NCI-H1694 treated with DMSO at 0.1 percent for 48 hours (cell line): ENCODE data around the gene RAP2B.

ENCODE experiments used
- DNase-seq: peaks from one replicate; lab custom pipeline; 2025; lab: John Stamatoyannopoulos, UW

Gene RAP2B

GRCh38 chr3:153160451-153161137 is 1.4 kb upstream of the RAP2B start:
- no peak for DNase-seq

DNA sequence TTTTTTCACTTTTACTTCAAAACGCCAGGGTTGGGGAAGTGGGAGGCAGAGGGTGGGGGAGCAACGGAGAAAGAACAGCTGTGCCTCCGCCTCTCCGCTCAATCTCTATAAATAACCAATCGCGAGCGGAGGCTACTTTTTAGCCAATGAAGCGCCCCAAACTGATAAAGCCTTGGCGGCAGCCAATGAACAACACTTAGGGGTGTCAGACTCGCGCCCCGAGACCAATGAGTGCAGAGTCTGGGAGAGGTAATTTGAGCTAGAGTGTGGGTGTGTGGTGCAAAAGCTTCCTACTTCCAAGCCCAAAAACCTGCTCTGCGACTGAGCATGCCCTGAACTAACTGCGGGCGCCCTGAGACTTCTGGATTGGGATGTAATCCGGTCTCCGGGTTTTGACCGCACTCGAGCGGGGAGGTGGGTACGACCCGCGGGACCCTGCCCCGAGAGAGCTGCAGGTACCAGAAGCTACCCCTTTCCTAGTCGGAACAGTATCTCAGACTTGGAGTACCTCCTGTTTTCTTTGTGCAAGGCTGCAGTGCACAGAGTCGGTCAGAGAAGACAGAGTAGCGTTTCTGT is 800 bp upstream of the RAP2B start:
- peak; percentile 30 for DNase-seq

DNA sequence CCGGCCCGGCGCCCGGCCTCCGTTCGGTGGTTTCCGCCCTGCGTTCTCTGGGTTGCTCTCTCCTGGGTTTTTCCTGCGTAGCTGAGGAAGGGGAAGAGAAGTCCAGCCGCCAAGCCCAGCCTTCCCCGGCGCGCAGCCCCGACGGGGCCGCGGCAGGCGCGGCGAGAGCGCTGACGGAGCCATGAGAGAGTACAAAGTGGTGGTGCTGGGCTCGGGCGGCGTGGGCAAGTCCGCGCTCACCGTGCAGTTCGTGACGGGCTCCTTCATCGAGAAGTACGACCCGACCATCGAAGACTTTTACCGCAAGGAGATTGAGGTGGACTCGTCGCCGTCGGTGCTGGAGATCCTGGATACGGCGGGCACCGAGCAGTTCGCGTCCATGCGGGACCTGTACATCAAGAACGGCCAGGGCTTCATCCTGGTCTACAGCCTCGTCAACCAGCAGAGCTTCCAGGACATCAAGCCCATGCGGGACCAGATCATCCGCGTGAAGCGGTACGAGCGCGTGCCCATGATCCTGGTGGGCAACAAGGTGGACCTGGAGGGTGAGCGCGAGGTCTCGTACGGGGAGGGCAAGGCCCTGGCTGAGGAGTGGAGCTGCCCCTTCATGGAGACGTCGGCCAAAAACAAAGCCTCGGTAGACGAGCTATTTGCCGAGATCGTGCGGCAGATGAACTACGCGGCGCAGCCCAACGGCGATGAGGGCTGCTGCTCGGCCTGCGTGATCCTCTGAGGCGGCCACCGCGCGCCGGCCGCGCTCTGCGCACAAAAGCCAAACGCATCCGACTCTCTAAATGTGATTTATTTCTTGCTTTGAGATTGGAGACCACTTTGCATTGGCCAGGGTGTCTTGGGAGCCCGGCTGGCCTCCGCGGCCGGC is 727 bp downstream of the RAP2B start:
- no peak for DNase-seq

DNA sequence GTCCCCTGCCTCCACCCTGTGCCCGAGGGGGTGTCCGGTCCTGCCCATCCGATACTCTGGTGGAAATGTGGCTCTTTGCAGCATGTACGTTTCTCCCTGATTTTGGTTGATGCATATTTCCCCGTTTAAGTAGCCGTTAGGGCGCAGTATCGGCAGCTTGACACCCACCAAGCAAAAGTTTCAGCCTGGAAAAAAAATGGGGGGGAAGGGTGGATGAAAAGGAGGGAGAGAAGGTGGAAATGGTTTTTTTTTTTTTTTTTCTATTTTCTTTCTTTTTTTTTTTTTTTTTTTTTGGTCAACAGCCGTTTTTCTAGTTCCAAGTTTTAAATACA is 1.3 kb downstream of the RAP2B start:
- DNase-seq = no peak

GRCh38 chr3:153163756-153164550 is 1.9 kb downstream of the RAP2B start:
- no peak for DNase-seq

- no peak for DNase-seq
Measured at GRCh38 chr3:153165261-153165681, 3.2 kb downstream of the RAP2B start.

GRCh38 chr3:153166206-153166605 is 4.2 kb downstream of the RAP2B start:
- DNase-seq = no peak

DNA sequence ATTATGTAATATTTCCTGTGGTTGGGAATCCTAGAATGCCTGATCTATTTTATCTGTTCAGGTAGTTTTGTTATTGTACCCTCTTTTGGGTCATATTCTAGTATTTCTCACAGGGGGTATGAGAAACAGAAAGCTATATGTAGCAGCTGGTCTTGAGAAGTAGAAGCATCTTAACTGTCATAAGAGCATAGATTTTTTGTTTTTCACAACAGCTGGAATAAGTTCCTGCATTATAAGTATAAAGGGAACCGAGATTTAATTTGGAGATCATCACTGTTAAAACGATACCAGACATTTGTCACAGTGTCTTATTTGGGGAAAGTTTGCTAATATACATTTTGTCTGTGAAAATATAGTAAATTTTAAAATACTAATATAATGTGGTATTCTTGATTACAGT is 4.8 kb downstream of the RAP2B start:
- no peak for DNase-seq

DNA sequence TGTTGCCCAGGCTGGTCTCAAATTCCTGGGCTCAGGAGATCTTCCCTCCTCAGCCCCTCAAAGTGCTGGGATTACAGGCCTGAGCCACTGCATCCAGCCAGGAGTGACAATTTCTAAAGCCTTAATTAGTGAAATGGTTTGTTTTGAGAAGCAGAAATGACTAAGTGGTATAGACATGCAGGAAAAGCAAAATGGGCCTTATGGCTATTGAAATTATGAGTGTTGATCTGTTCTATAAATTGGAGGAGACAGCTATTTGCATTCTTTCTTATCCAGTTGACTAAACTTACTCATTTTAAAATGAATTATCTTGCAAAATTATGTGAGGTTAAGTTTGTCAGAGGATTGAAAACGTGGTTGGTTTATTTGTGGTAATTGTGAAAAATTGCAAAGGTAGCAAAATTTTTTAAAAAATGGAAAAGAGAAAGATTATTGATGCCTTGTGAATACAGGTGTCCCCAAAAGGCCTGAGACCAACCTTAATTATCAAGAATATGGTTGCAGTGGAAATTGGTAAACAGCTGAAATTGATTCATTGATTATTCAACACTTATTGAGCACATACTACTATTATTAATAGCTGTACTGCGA is 7.9 kb downstream of the RAP2B start:
- DNase-seq = no peak

- DNase-seq = no peak
Measured at GRCh38 chr3:153171256-153171655, 9.2 kb downstream of the RAP2B start.

- DNase-seq = no peak
Measured at GRCh38 chr3:153171918-153172317, 9.9 kb downstream of the RAP2B start.

- DNase-seq = no peak
Measured at GRCh38 chr3:153172796-153173757, 11.1 kb downstream of the RAP2B start.

GRCh38 chr3:153173758-153174516 is 11.9 kb downstream of the RAP2B start:
- no peak for DNase-seq

DNA sequence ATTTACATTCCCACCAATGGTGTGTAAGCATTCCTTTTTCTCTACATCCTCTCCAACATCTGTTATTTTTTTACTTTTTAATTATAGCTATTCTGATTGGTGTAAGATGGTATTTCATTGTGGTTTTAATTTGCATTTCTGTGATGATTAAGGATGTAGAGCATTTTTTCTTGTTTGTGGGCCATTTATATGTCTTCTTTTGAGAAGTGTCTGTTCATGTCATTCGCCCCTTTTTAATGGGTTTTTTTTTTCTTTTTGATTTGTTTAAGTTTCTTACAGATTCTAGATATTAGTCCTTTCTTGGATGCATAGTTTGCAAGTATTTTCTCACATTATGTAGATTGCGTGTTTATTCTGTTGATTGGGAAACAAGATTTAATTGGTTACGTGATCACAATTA is 14.2 kb downstream of the RAP2B start:
- no peak for DNase-seq

DNA sequence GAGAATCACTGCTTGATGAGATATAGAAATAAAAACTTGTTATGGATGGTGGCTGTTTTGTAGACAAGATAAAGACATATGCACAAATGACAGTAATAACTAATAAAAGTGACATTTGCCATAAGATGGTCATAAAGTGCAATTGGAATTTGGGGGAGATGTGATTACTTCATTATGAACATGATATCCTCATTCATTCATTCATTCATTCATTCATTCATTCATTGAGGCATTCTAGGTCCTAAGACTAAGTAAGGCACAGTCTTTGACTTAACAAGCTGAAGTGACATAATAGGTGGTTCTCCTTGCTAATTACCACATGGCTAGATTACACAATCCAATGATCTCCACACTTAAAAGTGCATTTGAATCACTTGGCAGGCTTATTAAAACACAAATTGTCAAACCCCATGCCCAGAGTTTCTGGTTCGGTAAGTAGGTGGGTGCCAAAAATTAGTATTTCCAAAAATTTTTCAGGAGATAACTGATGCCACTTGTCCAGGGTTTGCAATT is 18.9 kb downstream of the RAP2B start:
- DNase-seq = no peak

DNA sequence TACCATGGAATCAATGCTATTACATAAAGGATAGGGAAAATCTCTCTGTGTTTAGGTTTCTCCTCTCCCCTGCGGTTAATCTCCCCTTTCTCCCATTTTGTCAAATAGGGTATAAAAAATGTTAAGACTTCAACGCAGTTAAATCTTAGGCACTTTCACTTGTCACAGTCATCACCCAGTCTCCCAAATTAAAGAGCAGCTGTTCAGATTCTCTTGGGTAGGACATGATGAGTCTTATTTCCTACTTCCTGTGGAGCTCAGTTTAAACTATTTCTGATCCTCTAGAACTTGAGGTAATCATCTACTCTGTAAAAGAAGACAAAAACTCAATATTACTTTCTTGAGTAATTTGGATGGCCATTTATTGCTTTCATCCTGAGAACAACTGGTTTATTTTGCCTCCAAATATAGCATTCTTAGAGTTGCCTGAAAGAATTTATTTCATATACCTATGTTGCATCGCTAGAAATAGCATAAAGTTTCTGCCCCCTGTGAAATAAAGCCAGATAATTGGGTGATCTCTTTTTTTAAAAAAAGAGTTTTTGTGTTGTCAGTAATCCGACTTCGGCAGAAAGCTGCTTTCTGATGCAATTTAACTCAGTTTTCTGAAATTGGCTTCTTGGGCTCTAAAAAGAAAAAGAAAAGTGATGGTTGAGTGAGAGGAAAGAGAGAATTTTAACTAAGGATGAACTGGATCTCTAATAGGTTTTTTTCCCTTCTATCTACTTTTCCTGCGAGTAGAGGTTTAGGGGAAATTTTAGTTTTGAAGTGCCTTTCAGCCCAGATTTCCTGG is 20.7 kb downstream of the RAP2B start:
- DNase-seq = no peak

GRCh38 chr3:153190923-153191322 is 28.9 kb downstream of the RAP2B start:
- no peak for DNase-seq

GRCh38 chr3:153192327-153192726 is 30.3 kb downstream of the RAP2B start:
- no peak for DNase-seq
